Non-pigmented ciliary epithelial cell (primary cell): Measurements from ENCODE around the gene GPR146.

ENCODE experiments used
- DNase-seq: peaks from one replicate; pipeline ENCODE4 v3.0.0-alpha.2; 2010; ENCODE audit warnings: low read depth

Gene GPR146

GRCh38 chr7:1108264-1108920 is 64.0 kb downstream of the GPR146 start:
- DNase-seq: no peak
